Nephron (organoid): ENCODE results near the gene GMDS.
A peak's percentile ranks its signal among the peaks of the same experiment; 100 is the strongest.

Experiments used
- H3K27ac Mint-ChIP-seq, 3 experiments: 2 replicates each; pipeline ENCODE4 v1.8.0; 2020; ENCODE audit warnings: mixed read lengths in 3 of 3, mild to moderate bottlenecking in 2 of 3, moderate library complexity in 1 of 3
- H3K27me3 Mint-ChIP-seq: 2 replicates; pipeline ENCODE4 v1.8.0; 2021; ENCODE audit warnings: low read depth, mild to moderate bottlenecking, moderate library complexity, mixed read lengths
- H3K36me3 Mint-ChIP-seq: 2 replicates; pipeline ENCODE4 v1.8.0; 2020; ENCODE audit warnings: low read depth, mixed read lengths
- H3K4me1 Mint-ChIP-seq: 2 replicates; pipeline ENCODE4 v1.8.0; 2020; ENCODE audit warnings: mixed read lengths
- H3K4me3 Mint-ChIP-seq, 3 experiments: 2 replicates each; pipeline ENCODE4 v1.8.0; 2020; ENCODE audit warnings: mild to moderate bottlenecking in 3 of 3, mixed read lengths in 3 of 3, moderate library complexity in 2 of 3
- H3K9me3 Mint-ChIP-seq: 2 replicates; pipeline ENCODE4 v1.8.0; 2020; ENCODE audit warnings: mixed read lengths
- CTCF ChIP-seq, 3 experiments: fragments of 200-600 bp; sonication (generic); IDR thresholded peaks; one replicate each; pipeline ENCODE4 v1.5.0; 2021; ENCODE audit warnings: antibody characterized with exemption in 3 of 3; ENCODE audit not compliant: unreplicated experiment in 3 of 3

The GMDS gene

GRCh38 chr6:2035046-2035445 lies 210.4 kb downstream of the GMDS start:
- no peaks in the 10 kb centered on the region for H3K36me3 Mint-ChIP-seq
- peaks cover 13% of the 10 kb centered on the region for H3K27me3 Mint-ChIP-seq
- peaks cover 25% of the 10 kb centered on the region for H3K4me1 Mint-ChIP-seq
- no peak overlapping the region for H3K4me3 Mint-ChIP-seq
- TF ChIP-seq CTCF (IDR thresholded peaks at IDR 0.05; ENCODE audit: unreplicated experiment in 3 of 3), result no peak
- peak overlapping the region; percentile 6 to 35 (median 16) for H3K27ac Mint-ChIP-seq
- no peaks in the 10 kb centered on the region for H3K9me3 Mint-ChIP-seq

- no peaks in the 10 kb centered on the region for H3K9me3 Mint-ChIP-seq
- H3K4me1 Mint-ChIP-seq, result peaks cover 25% of the 10 kb centered on the region
- H3K27me3 Mint-ChIP-seq, result peaks cover 13% of the 10 kb centered on the region
- H3K36me3 Mint-ChIP-seq, result no peaks in the 10 kb centered on the region
- H3K4me3 Mint-ChIP-seq, result no peak overlapping the region
- H3K27ac Mint-ChIP-seq, result peak overlapping the region in 2 of 3 experiments; percentile 27 to 48
- TF ChIP-seq CTCF (IDR thresholded peaks at IDR 0.05; ENCODE audit: unreplicated experiment in 3 of 3), result no peak
Observed at GRCh38 chr6:2034256-2034655, 211.1 kb downstream of the GMDS start.

- TF ChIP-seq CTCF (IDR thresholded peaks at IDR 0.05; ENCODE audit: unreplicated experiment in 3 of 3), result no peak
- no peak overlapping the region for H3K27ac Mint-ChIP-seq
- peaks cover 13% of the 10 kb centered on the region for H3K27me3 Mint-ChIP-seq
- H3K4me3 Mint-ChIP-seq, result no peak overlapping the region
- no peaks in the 10 kb centered on the region for H3K9me3 Mint-ChIP-seq
- H3K36me3 Mint-ChIP-seq, result no peaks in the 10 kb centered on the region
- H3K4me1 Mint-ChIP-seq, result peaks cover 23% of the 10 kb centered on the region
Observed at GRCh38 chr6:2033544-2033943, 211.9 kb downstream of the GMDS start.

GRCh38 chr6:2030682-2031244 lies 214.6 kb downstream of the GMDS start:
- H3K36me3 Mint-ChIP-seq, result no peaks in the 10 kb centered on the region
- TF ChIP-seq CTCF (IDR thresholded peaks at IDR 0.05; ENCODE audit: unreplicated experiment in 3 of 3), result no peak
- no peak overlapping the region for H3K27ac Mint-ChIP-seq
- no peak overlapping the region for H3K4me3 Mint-ChIP-seq
- no peaks in the 10 kb centered on the region for H3K9me3 Mint-ChIP-seq
- peaks cover 7% of the 10 kb centered on the region for H3K27me3 Mint-ChIP-seq
- H3K4me1 Mint-ChIP-seq, result peaks cover 10% of the 10 kb centered on the region

- peaks cover 5% of the 10 kb centered on the region for H3K4me1 Mint-ChIP-seq
- no peak for TF ChIP-seq CTCF (IDR thresholded peaks at IDR 0.05; ENCODE audit: unreplicated experiment in 3 of 3)
- H3K4me3 Mint-ChIP-seq, result no peak overlapping the region
- no peaks in the 10 kb centered on the region for H3K9me3 Mint-ChIP-seq
- H3K36me3 Mint-ChIP-seq, result no peaks in the 10 kb centered on the region
- H3K27ac Mint-ChIP-seq, result no peak overlapping the region
- H3K27me3 Mint-ChIP-seq, result peaks cover 7% of the 10 kb centered on the region
Observed at GRCh38 chr6:2029952-2030351, 215.5 kb downstream of the GMDS start.

GRCh38 chr6:2029130-2029794 lies 216.1 kb downstream of the GMDS start:
- TF ChIP-seq CTCF (IDR thresholded peaks at IDR 0.05; ENCODE audit: unreplicated experiment in 3 of 3), result no peak
- Mint-ChIP-seq H3K4me3 (no peak overlapping the region), H3K9me3 (no peaks in the 10 kb centered on the region), H3K36me3 (no peaks in the 10 kb centered on the region), H3K4me1 (peaks cover 5% of the 10 kb centered on the region), H3K27ac (no peak overlapping the region), H3K27me3 (peaks cover 7% of the 10 kb centered on the region)
